Vagina (tissue), 2 donors: ENCODE measurements around the gene IFNGR2. TPM values are rescaled to one million over a fixed set of nuclear protein-coding genes. Genes with fewer than 3 reads are reported as not detected.

Experiments used
- DNase-seq, 2 donors: peaks; one replicate each; pipeline ENCODE4 v3.0.0-alpha.2; 2017; ENCODE audit errors: extremely low spot score in 2 of 2
- H3K27ac ChIP-seq: fragments of 200-600 bp; sonication (generic); one replicate; pipeline ENCODE4 v1.5.1; 2019
- H3K27me3 ChIP-seq: fragments of 200-600 bp; sonication (generic); one replicate; pipeline ENCODE4 v1.5.1; 2019
- H3K36me3 ChIP-seq, 2 donors: fragments of 200-600 bp; sonication (generic); one replicate each; pipeline ENCODE4 v1.5.1; 2017 to 2019
- H3K4me1 ChIP-seq: fragments of 200-600 bp; sonication (generic); one replicate; pipeline ENCODE4 v1.5.1; 2019
- H3K4me3 ChIP-seq, 2 donors: fragments of 200-600 bp; sonication (generic); 1 replicate in 1 of 2; 2 replicates in 1 of 2; pipeline ENCODE4 v1.5.1; 2016 to 2019
- H3K9me3 ChIP-seq: fragments of 200-600 bp; sonication (generic); one replicate; pipeline ENCODE4 v1.5.1; 2019
- CTCF ChIP-seq, 3 experiments: fragments of 450-650 bp in 2 of 3; fragments of 200-600 bp in 1 of 3; sonication (generic) in 1 of 3; IDR thresholded peaks; one replicate each; pipeline ENCODE4 v1.5.1; 2017 to 2019; ENCODE audit warnings: antibody characterized with exemption in 3 of 3, mild to moderate bottlenecking in 2 of 3, moderate library complexity in 2 of 3
- POLR2A ChIP-seq, 2 donors: fragments of 450-650 bp; IDR thresholded peaks; one replicate each; pipeline ENCODE4 v1.6.1; 2017; ENCODE audit warnings: antibody characterized with exemption in 2 of 2, mild to moderate bottlenecking in 2 of 2, moderate library complexity in 2 of 2
- POLR2AphosphoS5 ChIP-seq, 2 donors: sonication (generic); formaldehyde crosslinking; IDR thresholded peaks; one replicate each; pipeline ENCODE4 v1.9.0; 2017; ENCODE audit warnings: antibody characterized with exemption in 2 of 2, mild to moderate bottlenecking in 2 of 2, low read depth in 1 of 2; ENCODE audit not compliant: insufficient read depth in 1 of 2
- intact Hi-C: fragments of 100-400 bp; cut with DNase I; formaldehyde crosslinking; loops from one replicate; pipeline ENCODE4 v1.15.1; 2023
- total RNA-seq: library from RNA; depleted of rRNA; stranded (reverse); fragments of >200 nt; gene quantifications from one replicate; pipeline ENCODE4 v1.2.3, GENCODE V29; 2016

IFNGR2 gene
- total RNA-seq, 1 donor from 2014 or later: 89.6 TPM

- DNase-seq: no peak
- Histone ChIP-seq H3K27me3 (no peaks in the 10 kb centered on the region), H3K36me3 (no peaks in the 10 kb centered on the region), H3K4me1 (peaks cover 49% of the 10 kb centered on the region), H3K27ac (peak overlapping the region; percentile 74), H3K4me3 (peak overlapping the region; percentile 15 to 19), H3K9me3 (no peaks in the 10 kb centered on the region)
- TF ChIP-seq CTCF (IDR thresholded peaks at IDR 0.05) (no peak), POLR2AphosphoS5 (IDR thresholded peaks at IDR 0.05; ENCODE audit: insufficient read depth in 1 of 2, low read depth in 1 of 2) (peak; percentile 44 to 68), POLR2A (IDR thresholded peaks at IDR 0.05) (no peak)
- intact Hi-C loops: no loop called here
These were observed 19.9 kb upstream of the IFNGR2 start for GRCh38 chr21:33383056-33383888.

- H3K4me3 ChIP-seq: no peak overlapping the region
- no peaks in the 10 kb centered on the region for H3K27me3 ChIP-seq
- no peak for TF ChIP-seq POLR2AphosphoS5 (IDR thresholded peaks at IDR 0.05; ENCODE audit: insufficient read depth in 1 of 2, low read depth in 1 of 2)
- TF ChIP-seq POLR2A (IDR thresholded peaks at IDR 0.05): no peak
- no peak for TF ChIP-seq CTCF (IDR thresholded peaks at IDR 0.05)
- no peaks in the 10 kb centered on the region for H3K9me3 ChIP-seq
- intact Hi-C loops: no loop called here
- no peak overlapping the region for H3K27ac ChIP-seq
- H3K36me3 ChIP-seq: no peaks in the 10 kb centered on the region
- no peak for DNase-seq
- H3K4me1 ChIP-seq: peaks cover 43% of the 10 kb centered on the region
These were observed 18.3 kb upstream of the IFNGR2 start for GRCh38 chr21:33384841-33385331.

- TF ChIP-seq POLR2AphosphoS5 (IDR thresholded peaks at IDR 0.05; ENCODE audit: insufficient read depth in 1 of 2, low read depth in 1 of 2) (no peak), CTCF (IDR thresholded peaks at IDR 0.05) (no peak), POLR2A (IDR thresholded peaks at IDR 0.05) (no peak)
- Histone ChIP-seq H3K4me3 (no peak overlapping the region), H3K36me3 (no peaks in the 10 kb centered on the region), H3K27me3 (no peaks in the 10 kb centered on the region), H3K9me3 (no peaks in the 10 kb centered on the region), H3K4me1 (peaks cover 29% of the 10 kb centered on the region), H3K27ac (no peak overlapping the region)
- intact Hi-C loops: no loop called here
- no peak for DNase-seq
These were observed 16.9 kb upstream of the IFNGR2 start for GRCh38 chr21:33386222-33386784.

- H3K4me1 ChIP-seq: peaks cover 20% of the 10 kb centered on the region
- H3K36me3 ChIP-seq: no peaks in the 10 kb centered on the region
- H3K9me3 ChIP-seq: no peaks in the 10 kb centered on the region
- no peak overlapping the region for H3K4me3 ChIP-seq
- TF ChIP-seq POLR2A (IDR thresholded peaks at IDR 0.05): no peak
- intact Hi-C loops: no loop called here
- no peak overlapping the region for H3K27ac ChIP-seq
- no peak for DNase-seq
- H3K27me3 ChIP-seq: no peaks in the 10 kb centered on the region
These were observed 15.9 kb upstream of the IFNGR2 start for GRCh38 chr21:33387294-33387693.

GRCh38 chr21:33388188-33388587 is 15.0 kb upstream of the IFNGR2 start:
- no peaks in the 10 kb centered on the region for H3K36me3 ChIP-seq
- H3K4me3 ChIP-seq: no peak overlapping the region
- no peaks in the 10 kb centered on the region for H3K27me3 ChIP-seq
- peaks cover 11% of the 10 kb centered on the region for H3K4me1 ChIP-seq
- no peaks in the 10 kb centered on the region for H3K9me3 ChIP-seq
- DNase-seq: no peak
- TF ChIP-seq POLR2A (IDR thresholded peaks at IDR 0.05): no peak
- no peak for TF ChIP-seq CTCF (IDR thresholded peaks at IDR 0.05)
- TF ChIP-seq POLR2AphosphoS5 (IDR thresholded peaks at IDR 0.05; ENCODE audit: insufficient read depth in 1 of 2, low read depth in 1 of 2): no peak
- H3K27ac ChIP-seq: no peak overlapping the region
- intact Hi-C loops: no loop called here
